Epithelial cell of esophagus (primary cell): ENCODE measurements around the gene PLRG1.
A peak's percentile ranks its signal among the peaks of the same experiment; 100 is the strongest.

Source experiments
- DNase-seq: peaks from one replicate; pipeline ENCODE4 v3.0.0; 2010; ENCODE audit warnings: low read depth
- H3K4me3 ChIP-seq: 2 replicates; pipeline ENCODE4 v1.5.1; 2011; ENCODE audit warnings: mild to moderate bottlenecking, low read length, control low read depth
- CTCF ChIP-seq: IDR thresholded peaks from 2 replicates; pipeline ENCODE4 v1.5.1; 2011; ENCODE audit warnings: low read depth, mild to moderate bottlenecking, low read length, control low read depth, inconsistent platforms; ENCODE audit not compliant: insufficient read depth; ENCODE audit errors: missing control alignments

Gene PLRG1

GRCh38 chr4:154507156-154507555 lies 43.0 kb downstream of the PLRG1 start:
- no peak for TF ChIP-seq CTCF
- peak; percentile 95 for DNase-seq
- no peak overlapping the region for H3K4me3 ChIP-seq

GRCh38 chr4:154506253-154506652 lies 43.9 kb downstream of the PLRG1 start:
- DNase-seq, result peak; percentile 55
- H3K4me3 ChIP-seq, result no peak overlapping the region
- TF ChIP-seq CTCF, result peak; percentile 48

GRCh38 chr4:154503598-154503997 lies 46.6 kb downstream of the PLRG1 start:
- no peak overlapping the region for H3K4me3 ChIP-seq
- DNase-seq, result peak; percentile 66
- peak; percentile 65 for TF ChIP-seq CTCF

- no peak for TF ChIP-seq CTCF
- H3K4me3 ChIP-seq, result no peak overlapping the region
- no peak for DNase-seq
Observed at GRCh38 chr4:154502111-154502510, 48.1 kb downstream of the PLRG1 start.

GRCh38 chr4:154497889-154498288 lies 52.3 kb downstream of the PLRG1 start:
- no peak for DNase-seq
- no peak overlapping the region for H3K4me3 ChIP-seq
- no peak for TF ChIP-seq CTCF

GRCh38 chr4:154495867-154496266 lies 54.3 kb downstream of the PLRG1 start:
- no peak overlapping the region for H3K4me3 ChIP-seq
- no peak for DNase-seq
- no peak for TF ChIP-seq CTCF

- TF ChIP-seq CTCF, result no peak
- no peak for DNase-seq
- no peak overlapping the region for H3K4me3 ChIP-seq
Observed at GRCh38 chr4:154492288-154492687, 57.9 kb downstream of the PLRG1 start.
